GM21526 (cell line): ENCODE data around the gene PTPRN2.
"Not testable (repeated sequence)": the region's sequence is repeated elsewhere in the genome, so short reads cannot be mapped to it uniquely, and the experiment has no call there.

Experiments used
- ATAC-seq: cut with Tn5 transposase; IDR thresholded peaks from one replicate; pipeline ENCODE4 v1.9.1; 2021; ENCODE audit warnings: moderate library complexity; ENCODE audit not compliant: unreplicated experiment, low FRiP score

PTPRN2 gene

DNA sequence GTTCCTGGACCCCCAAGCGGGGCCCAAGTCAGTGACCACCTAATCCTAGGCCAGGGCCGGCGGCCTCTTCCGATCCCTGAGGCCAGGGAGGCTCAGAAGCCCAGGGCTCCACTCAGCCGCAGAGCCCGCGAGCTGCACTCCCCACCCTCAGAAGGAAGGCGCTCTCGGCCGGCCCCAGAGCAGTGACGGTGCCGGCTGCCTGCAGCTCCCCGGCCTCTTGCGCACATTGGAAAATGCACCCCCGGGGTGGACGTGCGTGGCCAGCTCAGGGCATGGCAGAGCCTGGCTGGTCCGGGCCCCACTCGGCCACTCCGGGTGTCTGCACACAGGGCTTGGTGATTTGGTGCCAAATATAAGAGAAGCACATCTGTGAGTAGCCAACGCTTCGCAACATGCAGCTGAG, 269.1 kb downstream of the PTPRN2 start:
- ATAC-seq: no peak

DNA sequence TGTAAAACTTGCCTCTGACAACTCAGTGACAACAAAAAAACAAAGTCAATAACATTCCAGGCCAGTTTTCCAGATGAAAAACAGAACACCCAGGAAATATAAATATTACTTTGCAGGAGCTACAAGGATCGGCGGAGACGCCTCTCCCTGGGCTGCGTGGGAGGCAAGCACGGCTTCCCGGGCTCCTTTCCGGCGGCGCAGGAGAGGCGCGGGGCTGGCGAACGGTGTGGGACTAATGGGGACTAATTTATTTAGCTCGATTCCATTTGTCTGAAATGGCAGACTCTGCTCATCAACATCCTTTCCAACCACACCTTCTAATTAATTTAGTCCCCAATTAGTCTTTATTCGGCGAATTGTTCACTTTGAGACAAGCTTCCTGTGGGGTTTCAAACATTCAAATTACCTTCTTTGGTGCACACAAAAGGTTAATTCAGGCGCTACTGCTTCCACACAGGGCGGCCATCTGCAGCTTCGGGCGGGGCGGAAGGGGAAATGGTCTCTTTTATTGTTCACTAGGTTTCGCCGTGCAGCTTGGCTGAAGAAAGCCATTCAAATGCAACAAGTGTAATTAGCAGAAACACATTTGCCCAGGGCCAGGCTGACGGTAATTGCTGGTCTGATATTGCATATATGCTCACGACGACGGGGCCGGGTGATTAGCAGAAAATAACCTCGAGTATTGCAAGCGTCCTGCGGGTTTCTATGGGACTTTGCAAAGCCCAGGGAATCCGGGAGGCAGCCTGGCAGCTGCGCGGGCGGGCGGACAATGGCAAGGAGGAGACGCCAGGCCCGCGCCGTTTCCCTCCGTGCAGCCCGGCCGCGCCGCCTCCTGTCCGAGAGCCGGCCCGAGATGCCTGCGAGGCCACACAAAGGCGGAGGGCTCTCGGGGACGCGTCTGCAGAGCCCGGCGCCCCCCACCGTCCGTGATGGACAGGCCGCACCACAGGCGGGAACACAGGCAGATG, 270.1 kb downstream of the PTPRN2 start:
- ATAC-seq: no peak

DNA sequence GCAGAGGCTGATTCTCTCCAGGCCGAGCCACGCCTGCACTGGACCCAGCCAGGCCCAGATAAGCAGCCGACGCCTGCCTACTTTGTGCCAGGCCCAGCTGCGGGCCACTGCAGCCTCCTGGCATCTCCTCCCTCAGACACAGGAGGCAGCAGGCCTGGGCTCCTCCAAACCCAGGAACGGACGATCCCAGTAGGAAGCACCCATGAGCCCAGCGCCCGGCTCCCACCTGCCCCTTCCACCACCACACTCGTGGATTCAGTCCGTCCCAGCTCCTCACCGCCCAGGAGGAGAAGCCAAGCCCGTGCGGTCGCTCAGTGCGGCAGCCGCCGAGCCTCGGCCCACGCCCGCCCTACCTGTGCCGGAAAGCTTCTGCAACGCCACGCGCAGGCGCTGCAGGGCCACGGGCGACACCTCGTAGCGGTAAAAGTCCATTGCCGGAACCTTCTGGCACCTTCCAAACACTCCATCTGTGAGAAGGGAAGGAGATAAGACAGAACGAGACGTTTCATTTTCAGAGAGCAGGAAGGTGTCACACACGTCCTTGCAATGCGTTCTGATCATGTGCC, 271.1 kb downstream of the PTPRN2 start:
- no peak for ATAC-seq

DNA sequence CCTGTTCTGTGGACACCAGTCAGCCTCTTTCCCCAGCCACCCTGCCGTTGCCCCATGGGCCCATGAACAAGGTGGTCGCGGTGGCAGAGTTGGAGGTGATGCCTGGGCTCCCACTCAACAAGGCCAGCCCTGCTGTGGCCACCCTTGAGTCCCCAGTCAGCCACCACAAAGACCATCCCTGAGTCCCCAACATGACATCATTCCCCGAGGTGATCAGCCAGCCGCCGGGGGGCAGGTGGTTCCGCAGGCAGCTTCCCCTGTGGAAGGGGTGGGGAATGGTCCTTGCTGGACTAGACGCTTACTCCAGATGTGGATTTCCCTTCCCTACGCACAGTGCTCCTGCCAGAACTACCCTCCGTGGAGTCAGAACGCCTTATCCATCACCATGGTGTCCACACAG, 271.7 kb downstream of the PTPRN2 start:
- ATAC-seq: no peak

DNA sequence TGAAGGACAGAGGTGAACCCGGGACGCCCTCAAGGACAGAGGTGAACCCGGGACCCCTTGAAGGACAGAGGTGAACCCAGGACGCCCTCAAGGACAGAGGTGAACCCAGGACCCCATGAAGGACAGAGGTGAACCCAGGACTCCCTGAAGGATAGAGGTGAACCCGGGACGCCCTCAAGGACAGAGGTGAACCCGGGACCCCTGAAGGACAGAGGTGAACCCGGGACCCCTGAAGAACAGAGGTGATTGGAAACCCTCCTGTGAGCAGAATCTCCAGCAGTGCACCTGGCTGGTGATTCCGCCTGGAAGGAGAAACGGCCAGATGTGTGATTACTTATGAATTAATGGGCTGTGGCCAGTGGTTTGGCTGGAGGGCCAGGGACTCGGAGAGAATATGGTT, 272.3 kb downstream of the PTPRN2 start:
- no peak for ATAC-seq

DNA sequence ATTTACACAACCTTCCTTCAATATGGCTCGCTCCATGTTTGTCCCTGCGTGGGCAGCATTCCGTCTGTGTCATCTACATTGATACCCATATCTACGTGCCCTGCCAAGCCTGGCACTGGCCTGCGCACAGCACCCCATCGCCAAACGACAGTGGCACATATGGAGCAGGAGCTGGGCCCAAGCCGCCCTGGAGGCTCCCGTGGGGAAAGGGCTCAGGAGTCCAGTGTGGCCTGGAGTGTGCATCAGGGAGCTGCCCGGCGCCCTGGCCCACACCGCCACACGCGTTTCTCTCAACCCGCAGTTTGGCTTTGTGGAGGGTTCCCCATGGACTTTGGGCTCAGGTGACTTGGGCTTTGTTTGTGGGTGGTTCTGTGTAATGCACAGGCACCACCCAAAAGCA, 273.2 kb downstream of the PTPRN2 start:
- ATAC-seq: no peak

DNA sequence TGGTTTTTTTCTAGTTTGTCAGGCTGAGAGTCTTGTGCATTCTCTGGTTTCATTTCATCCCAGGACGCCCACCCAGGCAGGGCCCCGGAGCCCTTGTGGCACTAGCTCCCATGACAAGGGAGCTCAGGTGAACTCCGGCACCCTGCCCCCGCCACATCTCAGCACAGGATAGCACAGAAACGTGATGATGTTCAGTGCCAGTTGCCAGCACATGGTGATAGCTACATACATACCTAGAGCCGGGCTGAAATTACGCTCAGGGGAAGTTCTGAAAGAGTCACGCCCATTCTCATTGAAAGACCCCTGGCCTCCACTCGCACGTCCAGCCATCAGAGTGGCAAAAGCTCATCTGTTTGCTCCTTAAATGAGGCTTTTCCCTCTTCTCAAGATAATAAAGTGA, 273.7 kb downstream of the PTPRN2 start:
- no peak for ATAC-seq

DNA sequence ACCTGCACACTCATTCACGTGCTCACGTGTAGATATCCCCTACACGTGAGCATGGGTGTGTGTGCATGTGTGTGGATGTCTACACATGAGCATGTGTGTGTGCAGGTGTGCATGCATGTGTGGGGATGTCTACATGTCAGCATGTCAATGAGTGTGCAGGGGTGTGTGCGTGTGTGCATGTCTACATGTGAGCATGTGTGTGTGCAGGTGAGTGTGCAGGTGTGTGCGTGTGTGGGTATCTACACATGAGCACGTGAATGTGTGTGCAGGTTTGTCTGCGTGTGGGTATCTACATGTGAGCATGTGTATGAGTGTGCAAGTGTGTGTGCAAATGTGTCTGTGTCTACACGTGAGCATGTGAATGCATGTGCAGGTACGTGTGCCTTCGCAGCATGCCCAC, 274.8 kb downstream of the PTPRN2 start:
- no peak for ATAC-seq

DNA sequence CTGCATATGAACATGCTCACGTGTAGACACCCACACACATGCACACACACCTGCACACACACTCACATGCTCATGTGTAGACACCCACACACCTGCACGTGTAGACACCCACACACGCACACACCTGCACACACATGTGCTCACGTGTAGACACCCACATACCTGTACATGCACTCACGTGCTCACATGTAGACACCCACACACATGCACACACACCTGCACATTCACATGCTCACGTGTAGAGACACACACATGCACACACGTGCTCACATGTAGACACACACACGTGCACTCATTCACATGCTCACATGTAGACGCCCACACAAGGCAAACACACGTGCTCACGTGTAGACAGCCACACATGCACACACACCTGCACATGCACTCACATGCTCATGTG, 275.8 kb downstream of the PTPRN2 start:
- ATAC-seq: no peak

DNA sequence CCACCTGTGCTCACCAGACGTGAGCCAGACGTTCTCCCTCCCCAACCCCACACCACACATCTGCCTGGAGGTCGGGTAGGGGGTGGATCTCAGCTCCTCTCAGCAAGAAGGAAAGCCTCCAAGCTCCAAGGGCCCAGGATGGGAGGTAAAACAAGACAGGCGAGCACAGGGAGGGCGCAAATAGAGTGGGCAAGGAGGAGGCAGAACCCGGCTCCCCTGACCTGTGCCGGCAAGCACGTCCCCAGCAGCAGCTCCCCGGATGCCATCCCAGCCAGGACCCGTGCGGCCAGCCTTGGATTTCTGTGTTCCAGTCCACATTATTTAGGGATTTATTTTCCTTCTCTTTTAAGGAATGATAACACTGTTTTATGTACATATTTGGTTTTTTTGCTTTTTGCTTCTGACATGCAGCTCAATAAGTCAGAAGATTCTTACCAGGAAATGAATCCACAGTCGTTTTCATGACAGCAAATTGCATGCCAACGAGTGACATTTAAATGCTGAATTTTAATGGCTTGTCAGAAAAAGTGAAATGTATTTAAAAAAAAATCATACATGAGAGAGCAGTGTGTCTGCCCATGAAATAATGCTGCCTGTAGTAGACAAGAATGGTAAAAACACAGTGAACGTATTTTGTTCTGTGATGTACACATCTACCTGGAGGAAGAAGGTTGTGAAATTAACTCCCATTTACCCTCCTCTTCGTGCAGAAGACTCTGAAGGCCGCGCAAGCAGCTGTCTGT, 276.5 kb downstream of the PTPRN2 start:
- no peak for ATAC-seq

DNA sequence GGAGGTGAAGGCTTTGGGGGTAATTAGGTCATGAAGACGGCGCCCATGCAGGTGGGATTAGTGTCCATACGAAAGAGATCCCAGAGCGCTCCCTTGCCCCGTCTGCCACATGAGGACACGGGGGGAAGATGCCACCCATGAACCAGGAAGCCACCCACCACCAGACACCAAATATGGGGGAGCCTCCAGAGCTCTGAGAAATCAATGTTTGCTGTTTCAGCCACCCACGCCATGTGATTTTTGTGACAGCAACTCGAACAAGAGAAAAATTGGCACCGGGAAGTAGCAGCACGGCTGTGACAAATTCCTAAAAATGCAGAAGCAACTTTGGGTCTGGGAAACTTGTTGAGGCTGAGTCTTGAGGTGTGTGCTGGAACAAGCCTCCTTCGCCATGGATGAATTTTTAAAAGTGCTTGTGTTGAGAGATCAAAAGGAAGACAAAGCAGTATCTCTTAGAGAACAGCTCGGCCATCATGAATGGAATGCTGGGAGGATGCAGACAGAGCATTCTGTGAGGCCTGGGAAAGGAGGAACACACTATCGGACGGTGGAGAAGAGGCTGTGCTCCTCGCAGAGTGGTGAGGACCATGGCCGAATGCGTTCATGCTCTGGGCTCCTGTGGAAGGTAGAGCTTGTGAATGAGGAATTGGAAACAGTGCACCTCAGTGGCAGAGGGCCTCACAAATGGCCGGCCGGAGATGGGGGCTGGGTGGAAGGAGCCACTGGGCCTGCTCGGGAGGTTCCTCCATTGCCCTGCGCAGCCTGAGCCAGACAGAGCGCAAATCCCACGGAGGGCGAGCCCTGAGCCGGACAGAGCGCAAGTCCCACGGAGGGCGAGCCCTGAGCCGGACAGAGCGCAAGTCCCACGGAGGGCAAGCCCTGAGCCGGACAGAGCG, 277.5 kb downstream of the PTPRN2 start:
- no peak for ATAC-seq

DNA sequence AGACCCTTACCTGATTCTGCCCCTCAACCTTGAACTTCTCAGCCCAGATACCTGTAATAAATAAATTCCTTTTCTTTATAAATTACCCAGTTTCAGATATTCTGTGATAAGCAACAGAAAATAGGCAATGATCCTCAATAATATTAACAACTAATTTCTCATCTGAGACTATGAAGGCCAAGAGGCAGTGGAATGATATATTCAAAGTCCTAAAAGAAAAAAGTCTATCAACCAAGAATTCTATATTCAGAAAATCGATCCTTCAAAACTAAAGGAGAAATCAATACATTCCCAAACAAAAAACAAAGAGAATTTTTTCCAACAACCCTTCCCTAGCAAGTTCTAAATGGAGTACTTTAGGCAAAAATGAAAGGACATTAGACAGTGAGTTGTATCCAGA, 279.6 kb downstream of the PTPRN2 start:
- ATAC-seq: no peak

DNA sequence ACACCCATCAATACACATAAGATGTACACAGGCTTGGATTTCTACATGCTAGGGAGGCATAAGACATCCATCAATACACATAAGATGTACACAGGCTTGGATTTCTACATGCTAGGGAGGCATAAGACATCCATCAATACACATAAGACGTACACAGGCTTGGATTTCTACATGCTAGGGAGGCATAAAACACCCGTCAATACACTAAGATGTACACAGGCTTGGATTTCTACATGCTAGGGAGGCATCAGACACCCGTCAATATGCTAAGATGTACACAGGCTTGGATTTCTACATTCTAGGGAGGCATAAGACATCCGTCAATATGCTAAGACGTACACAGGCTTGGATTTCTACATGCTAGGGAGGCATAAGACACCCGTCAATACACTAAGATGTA, 283.6 kb downstream of the PTPRN2 start:
- not testable (repeated sequence) for ATAC-seq

DNA sequence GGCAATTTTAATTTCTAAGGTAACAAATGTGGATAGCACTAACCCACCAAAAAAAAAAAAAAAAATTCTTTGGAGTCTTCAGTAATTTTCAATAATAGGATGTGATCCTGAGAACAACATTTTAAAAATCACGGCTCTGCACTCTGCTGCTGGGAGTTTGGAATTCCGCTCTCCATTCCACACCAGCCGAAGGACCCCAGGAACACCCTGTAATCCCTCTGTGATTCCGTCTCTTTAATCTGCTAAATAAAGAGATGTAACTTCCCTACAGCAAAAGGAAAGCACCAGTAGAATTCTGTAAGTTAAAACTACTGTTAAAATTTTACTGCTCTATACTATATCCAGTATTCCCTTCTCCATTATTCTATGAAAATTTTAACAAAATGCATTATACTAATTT, 284.5 kb downstream of the PTPRN2 start:
- ATAC-seq: no peak

DNA sequence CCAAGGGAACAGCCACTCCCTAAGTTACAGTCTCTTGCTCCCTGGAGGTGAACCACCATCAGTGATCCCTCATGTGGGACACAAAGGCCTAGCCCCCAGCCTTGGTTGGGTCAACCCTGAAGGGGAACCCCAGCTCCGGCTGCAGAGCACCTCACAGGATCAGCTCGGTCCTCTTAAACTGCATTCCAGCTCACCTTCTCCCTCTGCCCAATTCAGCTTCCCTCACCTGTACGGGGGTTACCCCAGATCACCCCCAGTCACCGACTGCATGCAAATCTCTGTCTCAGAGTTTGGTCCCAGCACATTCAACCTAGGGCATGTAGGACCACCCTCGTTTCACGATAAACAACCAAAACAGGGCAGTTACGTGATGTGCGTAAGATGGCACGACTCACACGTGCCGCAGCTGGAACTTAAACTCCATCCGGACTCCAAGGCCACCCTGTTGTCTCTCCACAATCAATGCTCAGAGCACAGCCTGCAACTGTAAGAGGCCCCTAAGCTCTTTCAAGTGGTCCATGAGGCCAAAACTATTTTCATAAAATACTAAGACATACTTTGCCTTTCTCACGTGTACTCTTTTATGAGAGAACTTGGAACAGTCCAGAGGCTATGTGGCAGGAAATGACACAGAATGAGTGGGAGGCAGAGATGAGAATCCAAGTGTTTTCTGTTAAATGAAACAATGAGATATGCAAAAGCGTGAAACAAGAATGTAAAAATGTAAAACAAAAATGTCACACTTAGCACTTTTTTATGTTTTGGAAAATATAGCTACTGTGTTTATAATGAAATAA, 285.2 kb downstream of the PTPRN2 start:
- ATAC-seq: no peak

DNA sequence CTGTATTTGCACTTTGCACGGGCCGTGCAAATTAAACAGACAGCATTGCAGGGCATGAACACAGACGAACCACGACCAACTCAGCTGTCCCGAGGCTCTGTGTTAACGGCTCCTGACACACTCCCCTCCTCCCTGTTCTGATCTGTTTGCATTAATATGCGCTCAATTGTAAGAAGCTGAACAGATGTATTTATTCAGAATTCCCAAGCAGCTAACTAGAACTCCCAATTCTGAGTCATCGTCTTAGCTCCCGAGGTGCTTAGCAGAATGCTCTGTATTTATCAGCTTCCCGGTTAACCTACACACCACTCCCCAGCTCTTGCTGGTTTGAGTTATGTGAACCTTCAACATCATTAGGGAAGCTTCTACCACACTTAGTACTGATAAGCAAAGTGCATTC, 286.4 kb downstream of the PTPRN2 start:
- no peak for ATAC-seq

DNA sequence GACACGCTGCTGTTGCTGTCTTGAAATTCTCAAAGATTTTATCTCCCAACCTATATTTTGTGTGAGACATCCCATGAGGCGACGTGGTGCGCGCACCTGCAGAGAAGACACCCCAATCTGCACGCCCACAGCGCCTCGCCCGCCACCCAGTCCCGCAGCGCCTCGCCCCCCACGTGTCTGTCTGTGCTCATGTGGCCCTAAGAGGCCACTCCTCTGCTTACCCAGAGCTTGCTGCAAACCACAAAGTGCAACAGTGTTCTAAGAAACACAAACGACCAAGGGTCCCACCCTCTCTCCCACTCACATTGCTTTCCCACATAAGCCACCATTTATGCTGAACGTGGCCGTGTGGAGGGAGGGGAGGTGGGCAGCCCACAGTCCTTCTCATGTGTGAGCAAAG, 287.2 kb downstream of the PTPRN2 start:
- ATAC-seq: no peak

DNA sequence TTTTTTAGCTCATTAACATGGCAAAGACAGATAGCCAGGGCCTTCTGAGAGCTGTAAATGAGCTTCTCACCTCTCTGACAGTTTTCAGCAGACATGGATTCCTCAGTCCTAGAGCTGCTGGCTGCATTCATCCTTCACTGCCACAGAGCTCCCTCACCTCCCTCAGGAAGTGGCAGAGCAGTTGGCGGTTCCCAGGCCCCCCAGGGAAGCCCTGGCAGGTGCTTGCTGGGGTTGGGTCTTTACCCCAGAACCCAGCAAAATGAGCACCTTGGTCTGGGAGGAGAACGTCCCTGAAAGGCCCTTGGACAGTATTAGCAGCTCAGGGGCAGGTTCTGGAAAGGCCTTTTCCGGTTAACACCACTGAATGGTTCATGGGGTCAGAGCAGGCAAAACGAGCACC, 288.0 kb downstream of the PTPRN2 start:
- no peak for ATAC-seq

DNA sequence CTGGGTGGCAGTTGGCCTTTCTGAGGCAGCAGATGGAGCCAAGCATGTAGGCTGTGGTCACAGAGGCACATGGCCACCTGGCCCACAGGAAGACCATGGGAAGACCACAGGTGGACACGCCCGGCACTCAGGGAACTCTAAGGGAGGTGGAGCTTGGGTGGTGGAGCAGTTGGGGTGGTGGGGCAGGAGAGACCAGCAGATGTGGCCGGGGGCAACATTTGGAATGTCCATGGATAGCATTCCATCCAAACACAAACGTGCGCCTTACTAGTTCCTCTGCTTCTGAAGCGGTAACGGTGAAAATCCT, 290.9 kb downstream of the PTPRN2 start:
- no peak for ATAC-seq
